Mucosa of gallbladder (tissue), 1 donor: ENCODE measurements around the gene WDR1. TPM values are rescaled to one million over a fixed set of nuclear protein-coding genes. Genes with fewer than 3 reads are reported as not detected.

Experiments
- DNase-seq: peaks from one replicate; pipeline ENCODE4 v3.0.0-alpha.2; 2020; ENCODE audit warnings: low spot score
- total RNA-seq: library from RNA; stranded (reverse); gene quantifications from one replicate; pipeline ENCODE4 v1.2.1, GENCODE V29; 2021
- donor health status: DM: no; HTN: no; CAD: no.

The WDR1 gene
- total RNA-seq, 1 donor from 2014 or later: 297 TPM

GRCh38 chr4:10098780-10099160, 17.8 kb downstream of the WDR1 start:
- no peak for DNase-seq

GRCh38 chr4:10097906-10098779, 18.5 kb downstream of the WDR1 start:
- no peak for DNase-seq

GRCh38 chr4:10096978-10097335, 19.6 kb downstream of the WDR1 start:
- no peak for DNase-seq

GRCh38 chr4:10096201-10096977, 20.2 kb downstream of the WDR1 start:
- DNase-seq: peak; percentile 70

GRCh38 chr4:10095296-10095991, 21.2 kb downstream of the WDR1 start:
- no peak for DNase-seq

- no peak for DNase-seq
Observed at GRCh38 chr4:10094841-10095240, 21.8 kb downstream of the WDR1 start.

- DNase-seq: peak; percentile 65
Observed at GRCh38 chr4:10093801-10094552, 22.6 kb downstream of the WDR1 start.

GRCh38 chr4:10093271-10093621, 23.4 kb downstream of the WDR1 start:
- DNase-seq: no peak

- DNase-seq: no peak
Observed at GRCh38 chr4:10092481-10093270, 23.9 kb downstream of the WDR1 start.

- no peak for DNase-seq
Observed at GRCh38 chr4:10091531-10092181, 24.9 kb downstream of the WDR1 start.

- no peak for DNase-seq
Observed at GRCh38 chr4:10090467-10091250, 25.9 kb downstream of the WDR1 start.

GRCh38 chr4:10089346-10089745, 27.3 kb downstream of the WDR1 start:
- DNase-seq: peak; percentile 70

GRCh38 chr4:10088135-10089010, 28.2 kb downstream of the WDR1 start:
- DNase-seq: no peak

- DNase-seq: no peak
Observed at GRCh38 chr4:10087152-10087791, 29.3 kb downstream of the WDR1 start.

- DNase-seq: no peak
Observed at GRCh38 chr4:10086506-10087120, 30.0 kb downstream of the WDR1 start.

GRCh38 chr4:10085828-10086505, 30.6 kb downstream of the WDR1 start:
- no peak for DNase-seq

- DNase-seq: no peak
Observed at GRCh38 chr4:10085386-10085785, 31.2 kb downstream of the WDR1 start.
